Measurements from ENCODE around the gene SPACA4. TPM values are rescaled to one million over a fixed set of nuclear protein-coding genes. Genes with fewer than 3 reads are reported as not detected.

The SPACA4 gene
- total RNA-seq, 1 experiment from 2014 or later = not detected

DNA sequence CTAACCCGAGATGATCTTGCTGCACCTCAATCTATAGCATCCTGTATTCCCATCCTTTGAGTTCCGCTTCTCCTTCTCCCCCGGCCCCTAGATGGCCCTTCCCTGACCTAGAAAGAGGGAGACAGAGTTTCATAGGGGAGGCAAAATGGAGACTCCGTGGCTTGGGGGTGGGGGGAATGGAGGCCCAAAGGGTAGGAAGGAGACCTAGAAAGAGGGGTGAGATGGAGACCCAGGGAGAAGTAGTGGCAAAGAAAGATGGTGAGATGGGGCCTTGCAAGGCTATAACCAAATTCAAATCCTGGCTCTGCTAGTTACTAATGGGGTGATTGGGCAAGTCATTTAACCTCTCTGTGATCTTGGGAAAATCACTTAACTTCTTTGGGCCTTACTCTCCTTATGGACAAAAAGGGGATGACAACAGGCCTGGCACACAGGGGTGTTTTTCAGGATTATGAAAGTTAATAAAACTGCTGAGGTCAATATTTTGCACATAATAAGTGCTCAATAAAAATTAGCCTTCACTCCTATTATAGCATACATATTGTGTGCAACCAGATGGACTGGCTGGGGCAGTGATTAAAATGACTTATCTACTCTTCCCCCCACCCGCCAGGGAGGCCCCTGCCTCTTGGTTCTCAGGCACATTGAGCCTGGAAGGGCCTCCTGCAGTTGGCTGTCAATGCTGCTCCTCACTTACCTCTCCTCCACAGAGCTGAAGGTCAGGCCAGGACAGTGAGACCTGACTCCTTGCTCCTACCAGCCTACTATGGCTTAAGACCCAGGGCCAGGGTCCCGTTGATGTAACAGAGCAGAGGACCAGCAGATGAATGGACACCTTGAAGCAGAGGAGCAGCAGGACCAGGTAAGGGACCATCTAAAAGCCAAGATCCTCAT is 13.4 kb downstream of the SPACA4 start:
- DNase-seq = peak; percentile 33
- Histone ChIP-seq H3K36me3 (replicated peaks; ENCODE audit: control insufficient read depth, insufficient read depth, low read length) (peaks cover 27% of the 10 kb centered on the region), H3K4me3 (ENCODE audit: insufficient read depth, low read depth, low read length) (peak overlapping the region; percentile 100)

DNA sequence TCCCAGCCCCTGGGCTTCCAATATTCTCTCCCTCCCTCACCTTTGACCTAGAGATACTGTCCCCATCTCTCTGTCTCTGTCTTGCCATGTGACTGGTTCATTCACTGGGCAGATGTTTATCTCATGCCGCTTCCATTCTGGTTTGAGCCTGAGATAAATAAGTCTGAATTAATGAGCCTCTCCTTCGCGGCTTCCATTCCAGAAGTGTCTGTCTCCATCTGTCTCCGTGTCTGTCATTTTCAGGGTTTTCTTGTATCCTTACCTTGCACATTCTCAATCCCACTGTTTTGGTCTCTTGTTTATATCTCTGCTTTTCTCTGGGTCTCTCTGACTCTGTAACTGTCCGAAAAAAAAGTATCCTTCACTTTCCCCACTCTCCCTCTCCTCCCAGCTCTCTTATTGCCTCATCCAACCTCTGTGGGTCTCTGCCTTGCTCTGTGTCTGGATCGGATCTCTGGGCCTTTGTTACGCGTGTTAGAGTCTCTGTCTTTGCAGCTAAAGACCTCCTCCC is 17.1 kb downstream of the SPACA4 start:
- peak; percentile 54 for DNase-seq
- H3K27me3 ChIP-seq (ENCODE audit: control insufficient read depth, insufficient read depth, low read length) = no peaks in the 10 kb centered on the region
- peak overlapping the region; percentile 30 for H3K4me3 ChIP-seq (ENCODE audit: insufficient read depth, low read depth, low read length)

More for the DNA sequence above, 13.4 kb downstream of the SPACA4 start:
- no peaks in the 10 kb centered on the region for H3K27me3 ChIP-seq (ENCODE audit: control insufficient read depth, insufficient read depth, low read length)

DNA sequence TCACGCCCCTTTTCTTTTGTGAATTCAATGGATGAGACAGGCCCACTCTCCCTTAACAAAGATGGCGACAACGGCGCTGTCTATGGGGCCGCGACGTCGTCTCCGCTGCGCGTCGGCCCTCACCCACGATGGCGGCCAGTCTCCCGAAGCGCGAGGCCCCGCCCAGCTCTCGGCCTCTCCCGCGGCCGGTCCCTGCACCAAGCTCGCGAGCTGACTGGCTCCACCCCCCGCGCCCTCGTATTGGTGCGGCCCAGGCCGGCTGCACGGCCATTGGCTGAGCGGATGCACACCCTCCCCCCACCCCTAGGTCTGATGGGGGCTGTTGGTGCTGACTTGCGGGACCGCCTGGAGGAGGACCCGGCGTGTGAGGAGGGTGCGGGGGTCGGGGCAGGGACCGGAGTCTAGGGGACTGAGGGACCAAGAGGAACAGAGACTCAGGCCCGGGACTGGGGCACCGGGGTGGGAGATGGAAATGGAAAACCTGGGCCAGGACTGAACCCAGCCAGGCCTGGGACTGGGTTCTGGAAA is 17.6 kb downstream of the SPACA4 start:
- Histone ChIP-seq H3K4me3 (ENCODE audit: insufficient read depth, low read depth, low read length) (peak overlapping the region; percentile 61), H3K27me3 (ENCODE audit: control insufficient read depth, insufficient read depth, low read length) (no peaks in the 10 kb centered on the region), H3K36me3 (replicated peaks; ENCODE audit: control insufficient read depth, insufficient read depth, low read length) (no peaks in the 10 kb centered on the region; the same call in none of the 2 replicates)
- peak; percentile 99 for DNase-seq

More for the DNA sequence above, 17.1 kb downstream of the SPACA4 start:
- no peaks in the 10 kb centered on the region; the same call in none of the 2 replicates for H3K36me3 ChIP-seq (replicated peaks; ENCODE audit: control insufficient read depth, insufficient read depth, low read length)

- Histone ChIP-seq H3K36me3 (replicated peaks; ENCODE audit: control insufficient read depth, insufficient read depth, low read length) (no peaks in the 10 kb centered on the region; the same call in none of the 2 replicates), H3K4me3 (ENCODE audit: insufficient read depth, low read depth, low read length) (peak overlapping the region; percentile 61), H3K27me3 (ENCODE audit: control insufficient read depth, insufficient read depth, low read length) (no peaks in the 10 kb centered on the region)
- peak; percentile 85 for DNase-seq
These were observed 18.5 kb downstream of the SPACA4 start for GRCh38 chr19:48624791-48625723.

GRCh38 chr19:48625891-48626327 is 19.4 kb downstream of the SPACA4 start:
- no peaks in the 10 kb centered on the region; the same call in none of the 2 replicates for H3K36me3 ChIP-seq (replicated peaks; ENCODE audit: control insufficient read depth, insufficient read depth, low read length)
- H3K4me3 ChIP-seq (ENCODE audit: insufficient read depth, low read depth, low read length) = no peak overlapping the region
- peak; percentile 46 for DNase-seq
- H3K27me3 ChIP-seq (ENCODE audit: control insufficient read depth, insufficient read depth, low read length) = no peaks in the 10 kb centered on the region

GRCh38 chr19:48627201-48627864 is 20.8 kb downstream of the SPACA4 start:
- Histone ChIP-seq H3K4me3 (ENCODE audit: insufficient read depth, low read depth, low read length) (no peak overlapping the region), H3K36me3 (replicated peaks; ENCODE audit: control insufficient read depth, insufficient read depth, low read length) (no peaks in the 10 kb centered on the region; the same call in none of the 2 replicates), H3K27me3 (ENCODE audit: control insufficient read depth, insufficient read depth, low read length) (no peaks in the 10 kb centered on the region)
- DNase-seq = peak; percentile 41

GRCh38 chr19:48627865-48628314 is 21.3 kb downstream of the SPACA4 start:
- no peak overlapping the region for H3K4me3 ChIP-seq (ENCODE audit: insufficient read depth, low read depth, low read length)
- peaks cover 2% of the 10 kb centered on the region for H3K36me3 ChIP-seq (replicated peaks; ENCODE audit: control insufficient read depth, insufficient read depth, low read length)
- no peaks in the 10 kb centered on the region for H3K27me3 ChIP-seq (ENCODE audit: control insufficient read depth, insufficient read depth, low read length)
- DNase-seq = no peak

DNA sequence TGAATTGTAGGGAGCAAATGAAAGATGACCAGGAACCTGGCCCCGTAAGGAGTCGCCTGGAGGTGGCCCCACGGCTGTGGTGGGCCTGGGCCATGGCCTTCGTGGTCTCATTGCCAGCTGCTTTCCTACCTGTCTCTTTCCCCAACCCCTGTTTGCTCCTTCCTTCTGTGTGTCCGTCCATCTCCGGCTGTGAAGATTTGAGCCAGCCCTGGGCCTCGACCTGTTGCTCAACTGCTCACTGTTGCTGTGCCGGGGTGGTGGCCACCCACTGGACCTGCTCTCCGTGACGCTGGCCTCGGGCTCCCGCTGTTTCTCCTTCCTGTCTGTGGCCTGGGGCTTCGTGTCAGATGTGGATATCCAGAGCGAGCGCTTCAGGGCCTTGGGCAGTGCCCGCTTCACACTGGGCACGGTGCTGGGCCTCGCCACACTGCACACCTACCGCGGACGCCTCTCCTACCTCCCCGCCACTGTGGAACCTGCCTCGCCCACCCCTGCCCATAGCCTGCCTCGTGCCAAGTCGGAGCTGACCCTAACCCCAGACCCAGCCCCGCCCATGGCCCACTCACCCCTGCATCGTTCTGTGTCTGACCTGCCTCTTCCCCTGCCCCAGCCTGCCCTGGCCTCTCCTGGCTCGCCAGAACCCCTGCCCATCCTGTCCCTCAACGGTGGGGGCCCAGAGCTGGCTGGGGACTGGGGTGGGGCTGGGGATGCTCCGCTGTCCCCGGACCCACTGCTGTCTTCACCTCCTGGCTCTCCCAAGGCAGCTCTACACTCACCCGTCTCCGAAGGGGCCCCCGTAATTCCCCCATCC is 22.1 kb downstream of the SPACA4 start:
- no peak overlapping the region for H3K4me3 ChIP-seq (ENCODE audit: insufficient read depth, low read depth, low read length)
- H3K27me3 ChIP-seq (ENCODE audit: control insufficient read depth, insufficient read depth, low read length) = no peaks in the 10 kb centered on the region
- peaks cover 2% of the 10 kb centered on the region for H3K36me3 ChIP-seq (replicated peaks; ENCODE audit: control insufficient read depth, insufficient read depth, low read length)
- DNase-seq = no peak

- Histone ChIP-seq H3K27me3 (ENCODE audit: control insufficient read depth, insufficient read depth, low read length) (no peaks in the 10 kb centered on the region), H3K36me3 (replicated peaks; ENCODE audit: control insufficient read depth, insufficient read depth, low read length) (peaks cover 2% of the 10 kb centered on the region), H3K4me3 (ENCODE audit: insufficient read depth, low read depth, low read length) (peak overlapping the region; percentile 50)
- DNase-seq = no peak
These were observed 22.7 kb downstream of the SPACA4 start for GRCh38 chr19:48629297-48629598.

GRCh38 chr19:48629599-48630295 is 23.2 kb downstream of the SPACA4 start:
- DNase-seq = peak; percentile 97
- Histone ChIP-seq H3K27me3 (ENCODE audit: control insufficient read depth, insufficient read depth, low read length) (no peaks in the 10 kb centered on the region), H3K36me3 (replicated peaks; ENCODE audit: control insufficient read depth, insufficient read depth, low read length) (peaks cover 2% of the 10 kb centered on the region), H3K4me3 (ENCODE audit: insufficient read depth, low read depth, low read length) (peak overlapping the region; percentile 50)

DNA sequence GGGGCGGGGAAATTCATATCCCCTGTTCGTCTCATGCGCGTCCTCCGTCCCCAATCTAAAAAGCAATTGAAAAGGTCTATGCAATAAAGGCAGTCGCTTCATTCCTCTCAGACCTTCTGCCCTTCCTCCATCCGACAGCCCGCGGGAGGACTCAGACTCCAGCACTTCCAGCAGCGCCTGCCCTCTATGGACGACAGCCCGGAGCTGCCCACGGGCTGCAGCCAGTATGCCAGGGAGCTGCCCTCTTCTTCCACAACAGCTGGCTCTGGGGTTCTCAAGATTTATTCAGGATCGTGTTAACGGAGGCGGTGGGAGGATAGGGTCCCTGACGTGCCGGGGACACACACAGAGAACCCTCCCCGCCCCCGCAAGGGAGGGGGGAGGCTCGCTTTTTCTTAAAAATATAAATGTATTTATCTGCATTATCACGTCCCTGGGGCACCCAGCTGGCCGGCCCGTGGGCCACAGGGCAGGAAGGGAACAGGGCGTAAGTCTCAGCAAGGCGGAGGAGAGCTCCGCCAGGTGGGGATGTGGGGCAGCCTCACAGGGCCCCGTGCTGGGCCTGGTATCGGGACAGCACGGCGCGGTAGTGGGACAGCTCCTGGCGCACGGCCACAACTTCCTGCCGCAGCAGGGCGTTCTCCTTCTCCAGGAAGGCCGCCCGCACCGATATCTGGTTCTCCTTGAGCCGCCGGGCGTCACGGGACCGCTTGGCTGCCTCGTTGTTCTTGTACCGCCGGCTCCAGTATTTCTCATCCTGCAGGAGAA is 23.9 kb downstream of the SPACA4 start:
- Histone ChIP-seq H3K27me3 (ENCODE audit: control insufficient read depth, insufficient read depth, low read length) (no peaks in the 10 kb centered on the region), H3K4me3 (ENCODE audit: insufficient read depth, low read depth, low read length) (peak overlapping the region; percentile 50), H3K36me3 (replicated peaks; ENCODE audit: control insufficient read depth, insufficient read depth, low read length) (peaks cover 2% of the 10 kb centered on the region)
- DNase-seq = peak; percentile 84

DNA sequence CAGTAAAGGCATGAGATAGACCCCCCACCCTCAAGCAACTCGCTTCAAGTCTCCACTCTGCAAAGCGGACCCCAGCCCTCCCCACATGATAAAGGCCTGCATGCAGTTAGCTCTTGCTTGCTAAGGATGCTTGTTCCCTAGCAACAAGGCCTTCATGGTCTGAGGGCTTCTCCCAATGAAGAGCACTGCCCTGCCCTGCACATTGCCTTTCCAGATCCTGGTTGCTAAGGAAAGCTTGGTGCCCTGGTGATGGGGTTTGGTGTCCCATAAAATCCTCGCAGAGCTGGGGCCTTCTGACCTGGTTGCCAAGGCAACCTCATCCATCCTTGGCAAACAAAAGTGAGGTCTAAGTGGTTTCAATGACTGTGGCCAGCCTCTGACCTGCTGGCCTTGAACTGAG is 24.7 kb downstream of the SPACA4 start:
- no peak for DNase-seq
- Histone ChIP-seq H3K27me3 (ENCODE audit: control insufficient read depth, insufficient read depth, low read length) (peaks cover 6% of the 10 kb centered on the region), H3K4me3 (ENCODE audit: insufficient read depth, low read depth, low read length) (peak overlapping the region; percentile 50; the same call in 1 of the 2 replicates), H3K36me3 (replicated peaks; ENCODE audit: control insufficient read depth, insufficient read depth, low read length) (peaks cover 2% of the 10 kb centered on the region)
